Eye (tissue), 1 donor: ENCODE results near the gene ENKUR.

Experiments
- DNase-seq: peaks from one replicate; pipeline ENCODE4 v3.0.0-alpha.2; 2015

Gene ENKUR

DNA sequence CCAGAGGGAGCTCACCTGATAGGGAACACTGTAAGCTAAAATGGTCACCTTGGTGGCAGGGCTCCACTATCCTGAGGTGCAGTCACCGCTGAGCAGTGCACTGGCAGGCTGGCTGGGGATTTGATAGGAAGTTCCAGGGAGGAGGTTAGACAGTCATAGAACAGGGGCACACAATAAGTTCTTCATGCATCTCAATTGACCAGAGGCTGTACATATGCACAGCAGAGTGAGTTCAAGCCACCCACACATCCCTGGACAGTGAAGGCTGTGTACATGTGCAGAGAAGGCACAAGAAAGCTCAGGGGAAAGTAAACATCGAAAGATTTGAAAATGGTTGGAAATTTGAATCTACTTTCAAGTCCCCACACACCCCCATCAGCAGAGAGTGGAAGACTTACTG, 77.4 kb downstream of the ENKUR start:
- no peak for DNase-seq

DNA sequence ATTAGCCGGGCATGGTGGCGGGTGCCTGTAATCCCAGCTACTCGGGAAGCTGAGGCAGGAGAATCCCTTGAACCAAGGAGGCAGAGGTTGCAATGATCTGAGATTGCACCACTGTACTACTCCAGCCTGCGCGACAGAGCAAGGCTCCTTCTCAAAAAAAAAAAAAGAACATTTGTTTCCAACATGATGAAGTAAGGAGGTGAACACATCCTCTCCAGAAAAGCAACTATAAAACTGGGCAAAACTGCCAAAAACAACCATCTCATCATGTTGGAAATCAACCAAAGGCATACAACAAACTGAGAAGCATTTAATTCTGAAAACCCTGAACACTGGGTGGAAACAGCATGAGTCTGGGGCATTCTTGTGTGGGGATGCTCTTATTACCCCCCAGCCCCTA, 77.9 kb downstream of the ENKUR start:
- no peak for DNase-seq

DNA sequence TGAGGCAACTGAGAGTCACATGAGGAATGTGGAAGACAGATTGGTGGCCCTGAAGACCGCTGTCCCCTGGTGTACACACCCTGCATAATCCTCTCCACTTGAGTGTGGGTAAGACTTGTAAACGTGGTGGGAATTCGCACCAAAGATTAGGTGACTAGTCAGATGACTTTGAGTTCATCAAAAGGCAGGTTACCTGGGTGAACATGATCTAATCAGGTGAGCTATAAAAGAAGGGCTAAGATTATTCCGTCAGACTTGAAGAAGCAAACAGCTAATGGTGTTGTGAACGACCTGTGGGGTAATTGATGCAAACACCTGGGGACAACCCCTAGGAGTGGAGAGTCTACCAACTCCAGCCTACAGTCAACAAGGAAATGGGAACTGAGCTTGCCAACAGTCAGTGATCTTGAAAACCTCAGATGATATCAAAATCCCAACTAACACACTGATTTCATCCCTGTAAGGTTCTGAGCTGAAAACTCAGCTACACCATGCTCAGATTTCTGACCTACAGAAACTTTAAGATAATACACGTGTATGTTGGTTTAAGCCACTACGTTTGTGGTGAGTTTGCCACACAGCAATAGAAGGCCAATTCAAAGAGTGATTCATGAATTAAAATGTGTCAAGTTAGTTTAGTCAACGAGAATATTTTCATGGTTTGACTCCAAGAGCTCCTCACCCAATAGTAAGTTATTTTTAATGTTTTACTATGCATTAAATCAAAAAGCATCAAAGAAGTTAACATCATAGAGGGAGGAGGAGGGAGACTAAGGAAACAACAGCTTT, 80.3 kb downstream of the ENKUR start:
- DNase-seq: no peak
